Mononuclear cell (primary cell): ENCODE results near the gene MYO16. TPM values are rescaled to one million over a fixed set of nuclear protein-coding genes. Genes with fewer than 3 reads are reported as not detected.

Experiments
- H3K27me3 ChIP-seq: 2 replicates; pipeline ENCODE4 v1.6.0; 2011; ENCODE audit warnings: low read length, control low read depth; ENCODE audit not compliant: insufficient read depth
- H3K4me1 ChIP-seq: 2 replicates; pipeline ENCODE4 v1.5.1; 2011; ENCODE audit warnings: mild to moderate bottlenecking, low read length, control low read depth; ENCODE audit not compliant: insufficient read depth
- H3K4me3 ChIP-seq: 2 replicates; pipeline ENCODE4 v1.5.1; 2011; ENCODE audit warnings: mild to moderate bottlenecking, low read length, moderate library complexity
- H3K9me3 ChIP-seq: 2 replicates; pipeline ENCODE4 v1.5.1; 2011; ENCODE audit warnings: low read depth, mild to moderate bottlenecking, control low read depth, low read length
- total RNA-seq: library from RNA; depleted of rRNA; stranded (reverse); fragments of >200 nt; gene quantifications from one replicate; pipeline ENCODE4 v1.2.3, GENCODE V29; 2012

Gene MYO16
- total RNA-seq, 1 donor = 0.94 TPM

- Histone ChIP-seq H3K9me3 (no peaks in the 10 kb centered on the region), H3K4me3 (no peak overlapping the region), H3K27me3 (peaks cover 2% of the 10 kb centered on the region), H3K4me1 (no peaks in the 10 kb centered on the region)
Measured at GRCh38 chr13:109151255-109151654, 521.8 kb downstream of the MYO16 start.

GRCh38 chr13:109151696-109152095 lies 522.3 kb downstream of the MYO16 start:
- H3K4me3 ChIP-seq = no peak overlapping the region
- H3K27me3 ChIP-seq = peaks cover 2% of the 10 kb centered on the region
- H3K9me3 ChIP-seq = no peaks in the 10 kb centered on the region
- H3K4me1 ChIP-seq = no peaks in the 10 kb centered on the region

GRCh38 chr13:109152311-109152820 lies 523.0 kb downstream of the MYO16 start:
- Histone ChIP-seq H3K9me3 (no peaks in the 10 kb centered on the region), H3K27me3 (peaks cover 2% of the 10 kb centered on the region), H3K4me1 (no peaks in the 10 kb centered on the region), H3K4me3 (no peak overlapping the region)

- H3K4me3 ChIP-seq = no peak overlapping the region
- H3K27me3 ChIP-seq = peaks cover 2% of the 10 kb centered on the region
- no peaks in the 10 kb centered on the region for H3K9me3 ChIP-seq
- no peaks in the 10 kb centered on the region for H3K4me1 ChIP-seq
Measured at GRCh38 chr13:109152941-109153340, 523.5 kb downstream of the MYO16 start.

GRCh38 chr13:109154146-109154545 lies 524.7 kb downstream of the MYO16 start:
- H3K4me3 ChIP-seq = no peak overlapping the region
- peaks cover 2% of the 10 kb centered on the region for H3K27me3 ChIP-seq
- H3K9me3 ChIP-seq = no peaks in the 10 kb centered on the region
- no peaks in the 10 kb centered on the region for H3K4me1 ChIP-seq

GRCh38 chr13:109154546-109154945 lies 525.1 kb downstream of the MYO16 start:
- no peak overlapping the region for H3K4me3 ChIP-seq
- H3K4me1 ChIP-seq = no peaks in the 10 kb centered on the region
- peaks cover 2% of the 10 kb centered on the region for H3K27me3 ChIP-seq
- no peaks in the 10 kb centered on the region for H3K9me3 ChIP-seq

GRCh38 chr13:109154966-109155761 lies 525.8 kb downstream of the MYO16 start:
- H3K4me3 ChIP-seq = no peak overlapping the region
- no peaks in the 10 kb centered on the region for H3K9me3 ChIP-seq
- H3K4me1 ChIP-seq = no peaks in the 10 kb centered on the region
- H3K27me3 ChIP-seq = peaks cover 2% of the 10 kb centered on the region

- no peaks in the 10 kb centered on the region for H3K4me1 ChIP-seq
- H3K27me3 ChIP-seq = peaks cover 2% of the 10 kb centered on the region
- no peaks in the 10 kb centered on the region for H3K9me3 ChIP-seq
Measured at GRCh38 chr13:109156181-109156935, 526.9 kb downstream of the MYO16 start.

GRCh38 chr13:109157275-109157674 lies 527.9 kb downstream of the MYO16 start:
- Histone ChIP-seq H3K27me3 (peaks cover 2% of the 10 kb centered on the region), H3K4me1 (peaks cover 6% of the 10 kb centered on the region), H3K4me3 (no peak overlapping the region), H3K9me3 (no peaks in the 10 kb centered on the region)

More at GRCh38 chr13:109156181-109156935, 526.9 kb downstream of the MYO16 start:
- H3K4me3 ChIP-seq = no peak overlapping the region

GRCh38 chr13:109158383-109158782 lies 529.0 kb downstream of the MYO16 start:
- Histone ChIP-seq H3K9me3 (no peaks in the 10 kb centered on the region), H3K4me3 (no peak overlapping the region), H3K27me3 (peaks cover 2% of the 10 kb centered on the region), H3K4me1 (peaks cover 9% of the 10 kb centered on the region)

- H3K9me3 ChIP-seq = no peaks in the 10 kb centered on the region
- peaks cover 9% of the 10 kb centered on the region for H3K4me1 ChIP-seq
- no peak overlapping the region for H3K4me3 ChIP-seq
- H3K27me3 ChIP-seq = peaks cover 2% of the 10 kb centered on the region
Measured at GRCh38 chr13:109159650-109160309, 530.4 kb downstream of the MYO16 start.

- H3K9me3 ChIP-seq = no peaks in the 10 kb centered on the region
- no peak overlapping the region for H3K4me3 ChIP-seq
- peaks cover 2% of the 10 kb centered on the region for H3K27me3 ChIP-seq
- H3K4me1 ChIP-seq = peaks cover 9% of the 10 kb centered on the region
Measured at GRCh38 chr13:109160357-109160756, 530.9 kb downstream of the MYO16 start.

- H3K27me3 ChIP-seq = no peaks in the 10 kb centered on the region
- no peaks in the 10 kb centered on the region for H3K9me3 ChIP-seq
- peaks cover 9% of the 10 kb centered on the region for H3K4me1 ChIP-seq
- no peak overlapping the region for H3K4me3 ChIP-seq
Measured at GRCh38 chr13:109160887-109161669, 531.7 kb downstream of the MYO16 start.

GRCh38 chr13:109162248-109163036 lies 533.0 kb downstream of the MYO16 start:
- H3K4me1 ChIP-seq = peaks cover 9% of the 10 kb centered on the region
- no peak overlapping the region for H3K4me3 ChIP-seq
- H3K27me3 ChIP-seq = no peaks in the 10 kb centered on the region
- H3K9me3 ChIP-seq = no peaks in the 10 kb centered on the region
